ENCODE measurements around the gene CD2BP2.
"Not testable (repeated sequence)": the region's sequence is repeated elsewhere in the genome, so short reads cannot be mapped to it uniquely, and the experiment has no call there.

The CD2BP2 gene

DNA sequence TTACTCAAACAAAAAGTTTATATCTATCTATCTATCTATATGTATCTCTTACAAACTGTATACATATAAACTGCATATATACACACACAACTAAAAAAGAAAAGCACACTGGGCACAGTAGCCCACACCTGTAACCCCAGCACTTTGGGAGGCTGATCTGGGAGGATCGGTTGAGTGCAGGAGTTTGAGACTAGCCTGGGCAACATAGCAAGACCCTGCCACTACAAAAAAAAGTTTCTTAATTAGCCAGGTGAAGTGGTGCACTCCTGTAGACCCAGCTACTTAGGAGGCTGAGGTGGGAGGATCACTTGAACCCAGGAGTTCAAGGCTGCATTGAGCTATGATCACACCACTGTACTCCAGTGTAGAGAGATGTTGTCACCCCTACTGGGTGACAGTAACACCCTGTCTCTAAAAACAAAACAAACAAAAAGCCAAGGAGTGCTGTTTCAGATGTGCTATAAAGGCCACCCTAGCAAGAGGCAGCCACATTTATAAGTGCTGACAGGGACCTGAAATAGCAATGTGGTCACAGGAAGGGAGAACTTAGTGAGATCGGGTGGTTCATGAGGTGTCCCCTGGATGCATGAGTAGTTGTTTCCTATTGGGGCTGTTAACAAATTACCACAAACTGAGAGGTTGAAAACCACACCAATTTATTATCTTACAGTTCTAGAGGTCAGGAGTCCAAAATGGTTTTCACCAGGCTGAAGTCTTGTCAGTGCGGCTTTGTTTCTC lies 4.8 kb downstream of the CD2BP2 start:
- no peak for DNase-seq (ENCODE audit: low read depth, low spot score)
- no peak overlapping the region for H3K4me3 ChIP-seq (ENCODE audit: low read length)

- H3K4me3 ChIP-seq (ENCODE audit: low read length) = no peak overlapping the region
- no peak for DNase-seq (ENCODE audit: low read depth, low spot score)
These were observed 5.4 kb downstream of the CD2BP2 start for GRCh38 chr16:30349675-30350074.

GRCh38 chr16:30348929-30349328 lies 6.2 kb downstream of the CD2BP2 start:
- no peak for DNase-seq (ENCODE audit: low read depth, low spot score)
- H3K4me3 ChIP-seq (ENCODE audit: low read length) = no peak overlapping the region

GRCh38 chr16:30348113-30348512 lies 7.0 kb downstream of the CD2BP2 start:
- no peak overlapping the region for H3K4me3 ChIP-seq (ENCODE audit: low read length)
- DNase-seq (ENCODE audit: low read depth, low spot score) = no peak

DNA sequence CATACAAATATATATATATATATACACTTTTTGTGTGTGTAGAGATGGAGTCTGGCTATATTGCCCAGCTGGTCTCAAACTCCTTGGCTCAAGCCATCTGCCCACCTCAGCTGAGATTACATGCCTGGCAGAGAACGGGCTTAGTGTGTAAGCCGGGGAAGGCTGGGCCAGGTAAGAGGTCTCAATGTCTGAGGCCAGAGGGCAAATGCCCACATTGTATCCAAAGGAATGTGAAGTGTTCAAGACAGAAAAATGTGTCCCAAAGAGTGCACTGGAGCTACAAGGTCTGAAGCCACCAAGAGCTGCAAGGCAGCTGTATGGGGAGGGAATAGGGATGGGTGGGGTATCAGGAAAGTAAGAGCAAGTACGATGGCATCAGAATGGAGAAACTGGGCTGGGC lies 8.8 kb downstream of the CD2BP2 start:
- no peak for DNase-seq (ENCODE audit: low read depth, low spot score)
- H3K4me3 ChIP-seq (ENCODE audit: low read length) = no peak overlapping the region

DNA sequence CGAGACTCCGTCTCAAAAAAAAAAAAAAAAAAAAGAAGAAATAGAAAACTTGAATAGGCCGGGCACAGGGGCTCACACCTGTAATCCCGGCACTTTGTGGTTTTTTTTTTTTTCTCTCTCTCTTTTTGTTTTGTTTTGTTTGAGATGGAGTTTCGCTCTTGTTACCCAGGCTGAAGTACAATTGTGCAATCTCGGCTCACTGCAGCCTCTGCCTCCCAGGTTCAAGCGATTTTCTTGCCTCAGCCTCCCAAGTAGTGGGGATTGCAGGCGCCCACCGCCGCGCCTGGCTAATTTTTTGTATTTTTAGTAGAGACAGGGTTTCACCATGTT lies 11.7 kb downstream of the CD2BP2 start:
- H3K4me3 ChIP-seq (ENCODE audit: low read length) = not testable (repeated sequence)
- DNase-seq (ENCODE audit: low read depth, low spot score) = peak; percentile 27

DNA sequence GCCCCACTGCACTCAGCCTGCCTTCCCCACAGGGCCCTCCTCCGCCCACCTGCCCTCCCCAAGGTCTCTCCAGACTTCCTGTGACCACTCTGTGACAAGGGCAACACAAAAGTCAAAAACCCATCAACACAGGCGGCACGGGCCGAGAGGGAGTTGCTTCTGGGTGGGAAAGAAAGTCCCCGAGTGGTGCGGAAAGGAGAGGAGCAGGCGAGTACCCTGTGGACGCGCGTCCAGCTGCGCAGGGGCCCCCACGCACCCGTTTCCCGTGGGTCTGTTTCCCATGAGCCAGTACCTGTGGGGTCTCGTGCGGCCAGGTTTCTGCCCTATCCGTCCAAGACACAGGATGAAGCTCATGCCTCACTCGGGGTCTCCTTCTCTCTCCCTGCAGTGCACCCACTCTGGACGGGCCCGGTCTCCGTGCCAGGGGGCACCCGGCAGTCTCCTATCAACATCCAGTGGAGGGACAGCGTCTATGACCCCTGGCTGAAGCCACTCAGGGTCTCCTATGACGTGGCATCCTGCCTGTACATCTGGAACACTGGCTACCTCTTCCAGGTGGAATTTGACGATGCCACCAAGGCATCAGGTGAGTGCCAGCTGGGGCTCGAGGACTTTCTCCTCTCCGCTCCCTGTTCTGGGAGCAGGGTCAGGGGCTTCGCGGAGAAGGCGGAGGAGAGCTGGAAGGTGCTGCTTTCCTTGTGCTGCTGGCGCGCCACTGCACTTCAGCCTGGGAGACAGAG lies 12.2 kb downstream of the CD2BP2 start:
- no peak for DNase-seq (ENCODE audit: low read depth, low spot score)
- H3K4me3 ChIP-seq (ENCODE audit: low read length) = no peak overlapping the region

GRCh38 chr16:30341971-30342370 lies 13.1 kb downstream of the CD2BP2 start:
- not testable (repeated sequence) for DNase-seq (ENCODE audit: low read depth, low spot score)

DNA sequence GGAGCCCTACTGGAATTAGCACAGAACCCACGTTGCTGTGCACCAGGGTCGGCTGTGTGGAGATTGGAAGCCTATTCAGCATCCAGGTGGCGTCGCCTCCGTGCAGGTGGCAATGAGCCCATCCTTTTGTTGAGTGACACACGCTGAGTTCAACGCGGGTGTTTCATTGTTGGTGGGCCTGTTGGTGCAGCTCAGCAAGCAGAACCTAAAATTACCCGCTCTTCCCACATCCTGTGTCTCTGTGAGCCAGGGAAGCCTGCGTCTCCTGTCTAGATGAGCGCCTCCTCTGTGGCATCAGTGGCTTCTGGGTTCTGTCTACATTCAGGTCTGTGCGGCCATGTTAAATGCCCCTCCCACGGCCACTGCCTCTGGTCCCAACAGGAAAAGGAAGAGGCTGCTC lies 14.5 kb downstream of the CD2BP2 start:
- peak overlapping the region; percentile 30 for H3K4me3 ChIP-seq (ENCODE audit: low read length)
- DNase-seq (ENCODE audit: low read depth, low spot score) = peak; percentile 90

More at GRCh38 chr16:30341971-30342370, 13.1 kb downstream of the CD2BP2 start:
- not testable (repeated sequence) for H3K4me3 ChIP-seq (ENCODE audit: low read length)

GRCh38 chr16:30338715-30339114 lies 16.4 kb downstream of the CD2BP2 start:
- not testable (repeated sequence) for DNase-seq (ENCODE audit: low read depth, low spot score); H3K4me3 ChIP-seq (ENCODE audit: low read length)

- DNase-seq (ENCODE audit: low read depth, low spot score); H3K4me3 ChIP-seq (ENCODE audit: low read length): not testable (repeated sequence)
These were observed 17.1 kb downstream of the CD2BP2 start for GRCh38 chr16:30337964-30338357.

DNA sequence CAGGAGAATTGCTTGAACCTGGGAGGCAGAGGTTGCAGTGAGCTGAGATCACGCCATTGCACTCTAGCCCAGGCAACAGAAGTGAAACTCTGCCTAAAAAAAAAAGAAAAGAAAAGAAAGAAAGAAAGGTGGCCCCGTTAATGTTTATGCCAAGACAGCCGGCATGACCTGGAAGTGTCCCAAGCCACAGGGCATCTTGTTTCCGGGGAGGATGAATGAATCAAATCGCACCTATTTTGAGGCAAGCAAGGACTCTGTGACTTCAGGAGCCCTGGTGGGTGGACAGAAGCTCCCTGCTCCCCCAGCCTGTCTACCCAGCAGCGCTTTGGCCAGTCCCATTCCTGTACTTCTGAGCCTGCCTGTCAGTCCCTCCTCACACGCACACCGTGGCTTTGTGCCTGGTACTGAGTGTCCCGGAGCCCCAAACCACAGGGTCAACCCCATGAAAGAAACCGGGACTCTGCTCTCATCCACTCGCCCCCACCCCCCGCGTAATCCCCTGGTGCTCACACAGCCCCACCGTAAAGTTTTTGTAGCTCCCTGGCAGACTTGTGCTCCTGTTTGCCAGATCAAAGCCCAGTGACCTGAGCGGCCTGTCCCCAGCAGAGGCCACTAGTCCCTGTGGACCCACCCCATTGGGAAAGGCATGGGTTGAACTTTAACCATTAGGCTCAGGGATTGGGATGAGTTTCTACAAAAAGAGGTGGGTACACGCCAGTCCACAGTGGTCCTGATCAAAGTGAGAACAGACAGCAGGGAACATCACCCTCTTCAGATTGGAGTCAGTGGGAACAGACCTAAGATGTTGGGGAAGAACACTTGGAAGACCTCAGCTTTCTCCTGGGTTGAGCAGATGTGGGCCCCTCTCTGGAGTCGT lies 19.3 kb downstream of the CD2BP2 start:
- no peak for DNase-seq (ENCODE audit: low read depth, low spot score)
- H3K4me3 ChIP-seq (ENCODE audit: low read length) = peak overlapping the region; percentile 56

DNA sequence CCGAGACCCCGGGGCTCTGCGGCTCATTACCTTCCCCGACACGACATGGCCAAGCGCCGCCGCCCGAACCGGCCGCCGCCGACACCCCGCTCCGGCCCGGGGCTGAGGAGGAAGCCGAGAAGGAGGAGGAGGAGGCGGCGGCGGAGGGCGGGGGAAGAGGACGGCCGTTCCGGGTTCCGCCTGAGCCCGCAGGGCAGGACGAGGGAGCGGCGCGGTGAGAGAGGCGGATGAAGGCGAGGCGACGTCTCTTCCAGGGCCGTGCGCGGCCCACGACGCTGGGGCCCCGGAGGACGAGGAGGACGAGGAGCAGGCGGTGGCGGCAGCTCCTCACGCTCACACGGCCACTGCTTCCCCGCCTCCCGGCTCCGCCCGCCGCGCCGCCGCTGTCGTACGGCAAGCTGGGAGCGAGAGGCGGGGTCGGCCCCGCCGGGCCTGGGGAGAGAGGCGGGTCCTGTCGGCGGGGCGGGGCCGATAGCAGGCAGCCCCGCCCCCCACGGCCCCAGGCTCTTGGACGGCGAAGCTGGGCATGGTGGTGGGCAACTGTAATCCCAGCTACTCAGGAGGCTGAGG lies 20.0 kb downstream of the CD2BP2 start:
- peak overlapping the region; percentile 56 for H3K4me3 ChIP-seq (ENCODE audit: low read length)
- DNase-seq (ENCODE audit: low read depth, low spot score) = peak; percentile 46

DNA sequence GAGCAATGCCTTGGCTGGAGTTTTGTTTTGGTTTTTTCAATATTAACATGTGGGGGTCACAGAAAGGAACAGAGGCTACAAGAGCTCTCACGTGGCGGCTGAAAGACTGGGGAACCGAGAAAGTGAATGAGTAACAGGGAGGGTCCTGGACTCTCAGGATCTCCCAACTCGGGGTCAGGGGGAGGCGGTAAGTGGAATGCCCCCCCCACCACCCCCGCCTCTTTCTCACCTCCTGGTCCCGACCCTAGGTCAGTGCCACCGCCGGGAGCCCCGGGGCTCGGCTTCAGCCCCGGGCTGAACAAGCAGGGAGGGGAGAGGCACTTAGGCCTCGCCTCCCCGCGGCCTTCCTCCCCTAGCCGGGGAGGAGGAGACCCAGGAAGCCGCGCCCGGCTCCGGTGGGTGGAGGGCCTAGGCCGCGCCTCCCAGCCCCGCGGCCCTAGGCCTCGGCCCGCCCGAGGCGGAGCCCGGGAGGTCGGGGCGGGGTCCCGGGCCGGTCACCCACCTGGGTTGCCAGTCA lies 20.6 kb downstream of the CD2BP2 start:
- DNase-seq (ENCODE audit: low read depth, low spot score) = peak; percentile 72

GRCh38 chr16:30324220-30324619 lies 30.9 kb downstream of the CD2BP2 start:
- not testable (repeated sequence) for DNase-seq (ENCODE audit: low read depth, low spot score); H3K4me3 ChIP-seq (ENCODE audit: low read length)

More for the DNA sequence above, 20.6 kb downstream of the CD2BP2 start:
- peak overlapping the region; percentile 56 for H3K4me3 ChIP-seq (ENCODE audit: low read length)

DNA sequence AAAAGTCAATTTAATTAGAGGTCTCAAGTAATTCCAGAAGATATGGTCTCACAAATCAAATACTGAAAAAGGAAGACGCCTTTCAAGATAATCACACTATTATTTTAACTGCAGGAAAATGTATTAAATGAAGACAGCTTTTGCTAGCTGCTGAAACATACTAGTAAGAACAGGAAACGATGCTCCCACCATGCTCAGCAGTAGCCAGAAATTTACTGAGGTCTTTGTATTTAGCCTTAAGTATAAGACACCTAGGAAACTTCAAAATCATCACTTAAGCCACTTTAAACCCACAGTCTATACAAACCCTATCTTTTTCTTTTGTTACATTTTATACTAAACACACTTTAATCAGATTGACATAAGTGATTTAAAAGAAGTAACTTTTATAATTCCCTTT lies 36.5 kb downstream of the CD2BP2 start:
- not testable (repeated sequence) for H3K4me3 ChIP-seq (ENCODE audit: low read length); DNase-seq (ENCODE audit: low read depth, low spot score)

GRCh38 chr16:30310937-30311336 lies 44.2 kb downstream of the CD2BP2 start:
- not testable (repeated sequence) for DNase-seq (ENCODE audit: low read depth, low spot score); H3K4me3 ChIP-seq (ENCODE audit: low read length)

- not testable (repeated sequence) for H3K4me3 ChIP-seq (ENCODE audit: low read length); DNase-seq (ENCODE audit: low read depth, low spot score)
These were observed 45.9 kb downstream of the CD2BP2 start for GRCh38 chr16:30309255-30309654.

Data from Jurkat, Clone E6-1 (cell line).